ENCODE measurements around the gene RBMS1. TPM values are rescaled to one million over a fixed set of nuclear protein-coding genes. Genes with fewer than 3 reads are reported as not detected.
A peak's percentile ranks its signal among the peaks of the same experiment; 100 is the strongest.

The RBMS1 gene
- total RNA-seq, 1 donor from 2014 or later: 54.7 TPM

DNA sequence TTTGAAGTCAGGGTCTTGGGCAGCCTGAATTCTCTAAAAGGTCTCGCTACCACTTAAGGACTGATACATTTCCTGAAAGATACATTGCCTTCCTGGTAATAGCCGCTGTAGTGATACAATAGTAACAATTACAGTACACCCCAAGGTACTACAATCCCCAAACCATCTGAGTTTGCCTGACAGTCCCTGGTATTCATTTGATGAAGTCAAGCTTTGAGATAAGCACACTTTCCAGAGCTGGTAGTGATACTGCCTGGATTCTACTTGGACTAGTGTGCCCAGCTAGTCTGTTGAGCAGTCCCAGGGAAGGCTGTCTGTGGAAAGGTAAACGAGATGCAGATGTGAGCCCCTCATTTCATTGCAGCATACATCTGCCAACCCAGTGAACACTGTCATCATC, 269.1 kb downstream of the RBMS1 start:
- DNase-seq (ENCODE audit: low read depth): no peak
- H3K4me3 ChIP-seq (ENCODE audit: low read depth, low read length): no peak overlapping the region
- TF ChIP-seq, protein P1, sequence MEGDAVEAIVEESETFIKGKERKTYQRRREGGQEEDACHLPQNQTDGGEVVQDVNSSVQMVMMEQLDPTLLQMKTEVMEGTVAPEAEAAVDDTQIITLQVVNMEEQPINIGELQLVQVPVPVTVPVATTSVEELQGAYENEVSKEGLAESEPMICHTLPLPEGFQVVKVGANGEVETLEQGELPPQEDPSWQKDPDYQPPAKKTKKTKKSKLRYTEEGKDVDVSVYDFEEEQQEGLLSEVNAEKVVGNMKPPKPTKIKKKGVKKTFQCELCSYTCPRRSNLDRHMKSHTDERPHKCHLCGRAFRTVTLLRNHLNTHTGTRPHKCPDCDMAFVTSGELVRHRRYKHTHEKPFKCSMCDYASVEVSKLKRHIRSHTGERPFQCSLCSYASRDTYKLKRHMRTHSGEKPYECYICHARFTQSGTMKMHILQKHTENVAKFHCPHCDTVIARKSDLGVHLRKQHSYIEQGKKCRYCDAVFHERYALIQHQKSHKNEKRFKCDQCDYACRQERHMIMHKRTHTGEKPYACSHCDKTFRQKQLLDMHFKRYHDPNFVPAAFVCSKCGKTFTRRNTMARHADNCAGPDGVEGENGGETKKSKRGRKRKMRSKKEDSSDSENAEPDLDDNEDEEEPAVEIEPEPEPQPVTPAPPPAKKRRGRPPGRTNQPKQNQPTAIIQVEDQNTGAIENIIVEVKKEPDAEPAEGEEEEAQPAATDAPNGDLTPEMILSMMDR (conservative IDR thresholded peaks at IDR 0.05; ENCODE audit: low read depth, low read length): no peak

DNA sequence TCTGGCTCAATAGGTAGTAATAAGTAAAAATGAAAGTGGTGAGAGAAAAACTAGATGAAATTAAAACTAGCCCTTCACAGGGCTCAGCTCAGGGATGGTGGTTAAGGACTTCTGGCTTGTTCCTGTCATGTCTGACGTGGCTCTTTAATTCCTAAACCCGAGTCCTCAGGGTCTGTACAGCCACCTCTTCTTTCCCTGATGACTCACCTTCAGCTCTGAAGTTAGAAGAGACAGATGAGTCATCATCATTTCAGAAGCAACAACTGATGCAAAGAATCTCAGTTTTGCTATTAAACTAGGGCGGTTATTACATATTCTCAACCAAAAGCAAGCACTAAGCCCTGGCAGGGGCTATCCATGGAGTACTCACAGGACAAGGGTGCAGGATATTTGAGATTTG, 269.5 kb downstream of the RBMS1 start:
- TF ChIP-seq, protein P1 (conservative IDR thresholded peaks at IDR 0.05; ENCODE audit: low read depth, low read length): no peak
- DNase-seq (ENCODE audit: low read depth): peak; percentile 97
- H3K4me3 ChIP-seq (ENCODE audit: low read depth, low read length): no peak overlapping the region

DNA sequence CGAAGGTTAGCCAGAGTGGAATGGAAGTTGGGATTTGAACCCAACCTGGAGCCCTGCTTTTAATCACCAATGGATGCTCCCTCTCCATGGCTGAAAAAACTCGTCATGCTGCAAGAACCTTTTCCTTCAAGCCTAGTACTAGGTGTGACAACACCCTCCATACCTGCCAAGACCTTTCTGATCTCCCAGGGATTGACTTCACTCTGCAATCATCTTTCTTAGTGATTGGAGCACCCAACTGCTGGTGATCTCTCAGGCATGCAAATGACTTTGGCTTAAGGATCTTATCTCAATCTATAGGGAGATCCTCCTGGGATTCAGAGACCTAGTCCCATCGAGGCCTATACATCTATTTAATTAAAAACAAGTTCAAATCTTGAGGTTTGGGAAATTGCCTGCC, 270.0 kb downstream of the RBMS1 start:
- TF ChIP-seq, protein P1 (conservative IDR thresholded peaks at IDR 0.05; ENCODE audit: low read depth, low read length): no peak
- no peak overlapping the region for H3K4me3 ChIP-seq (ENCODE audit: low read depth, low read length)
- DNase-seq (ENCODE audit: low read depth): no peak

DNA sequence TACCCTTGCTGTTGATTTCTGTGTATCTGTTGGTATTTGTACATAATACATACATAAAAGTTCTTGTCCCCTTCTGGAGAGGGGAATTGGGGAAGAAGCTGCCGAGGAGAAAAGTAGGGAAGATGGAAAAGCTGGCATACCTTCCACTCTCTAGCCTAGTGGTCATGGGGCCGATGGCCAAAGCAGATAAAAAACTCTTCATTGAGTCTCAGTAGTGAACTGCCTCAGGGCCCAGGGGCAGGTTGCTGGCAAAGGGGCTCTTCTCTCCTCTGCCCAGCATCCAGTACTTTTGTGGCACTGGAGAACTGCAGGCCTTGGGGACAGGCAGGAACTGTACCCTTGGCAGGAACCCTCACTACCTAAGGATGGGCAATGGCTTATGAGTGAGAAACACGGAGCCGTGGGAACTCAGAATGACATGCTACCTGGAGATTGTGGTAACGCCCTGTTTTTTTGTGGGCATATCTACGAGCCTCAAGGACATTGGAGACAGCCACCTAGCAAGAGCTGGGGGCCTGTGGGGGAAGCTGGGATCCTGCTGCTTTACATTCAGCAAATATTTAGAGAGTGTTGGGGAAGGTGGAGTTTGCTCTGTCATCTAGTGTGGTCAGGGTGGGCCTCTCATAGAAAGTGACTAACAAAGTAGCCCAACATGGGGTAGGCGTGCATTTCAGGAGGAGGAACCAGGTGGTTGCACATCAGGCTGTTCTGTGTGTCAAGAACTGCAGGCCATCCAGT, 270.9 kb downstream of the RBMS1 start:
- TF ChIP-seq, protein P1 (conservative IDR thresholded peaks at IDR 0.05; ENCODE audit: low read depth, low read length): no peak
- no peak overlapping the region for H3K4me3 ChIP-seq (ENCODE audit: low read depth, low read length)
- no peak for DNase-seq (ENCODE audit: low read depth)

Measured in epithelial cell of proximal tubule (primary cell).